ENCODE measurements around the gene HBS1L.

Gene HBS1L

DNA sequence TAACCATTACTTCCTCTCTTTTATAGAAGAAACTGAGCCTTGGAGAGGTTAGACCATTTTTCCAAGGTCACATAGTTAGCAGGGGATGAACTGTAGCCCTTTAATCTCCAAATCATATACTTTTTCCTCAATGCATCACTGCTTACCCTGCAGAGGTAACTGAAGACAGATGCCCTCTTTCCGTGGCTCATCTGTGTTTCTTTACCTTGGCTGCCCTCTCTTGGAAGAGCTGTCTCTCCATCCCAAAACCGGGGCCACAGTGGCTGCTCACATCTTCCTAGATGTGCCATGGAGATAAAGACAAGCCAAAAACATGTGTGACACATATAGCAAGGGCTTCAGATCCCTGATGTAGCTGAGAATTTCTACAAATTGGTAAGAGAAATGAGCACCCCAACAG is 104.1 kb downstream of the HBS1L start:
- H3K79me2 ChIP-seq (ENCODE audit: insufficient read depth, low read depth): no peaks in the 10 kb centered on the region
- H3K27me3 ChIP-seq (ENCODE audit: insufficient read depth, low read depth): no peaks in the 10 kb centered on the region
- H3K27ac ChIP-seq: no peak overlapping the region
- no peaks in the 10 kb centered on the region for H4K20me1 ChIP-seq (ENCODE audit: insufficient read depth)
- no peaks in the 10 kb centered on the region for H3K4me1 ChIP-seq (ENCODE audit: low read depth, poor library complexity, severe bottlenecking)
- H2AFZ ChIP-seq (ENCODE audit: low read depth): no peak overlapping the region
- H3K9ac ChIP-seq: no peak overlapping the region
- no peak overlapping the region for H3K4me2 ChIP-seq
- H3K4me3 ChIP-seq (IDR thresholded peaks at IDR 0.05; ENCODE audit: insufficient read depth, low read depth, low read length): no peak overlapping the region
- TF ChIP-seq, protein P1, sequence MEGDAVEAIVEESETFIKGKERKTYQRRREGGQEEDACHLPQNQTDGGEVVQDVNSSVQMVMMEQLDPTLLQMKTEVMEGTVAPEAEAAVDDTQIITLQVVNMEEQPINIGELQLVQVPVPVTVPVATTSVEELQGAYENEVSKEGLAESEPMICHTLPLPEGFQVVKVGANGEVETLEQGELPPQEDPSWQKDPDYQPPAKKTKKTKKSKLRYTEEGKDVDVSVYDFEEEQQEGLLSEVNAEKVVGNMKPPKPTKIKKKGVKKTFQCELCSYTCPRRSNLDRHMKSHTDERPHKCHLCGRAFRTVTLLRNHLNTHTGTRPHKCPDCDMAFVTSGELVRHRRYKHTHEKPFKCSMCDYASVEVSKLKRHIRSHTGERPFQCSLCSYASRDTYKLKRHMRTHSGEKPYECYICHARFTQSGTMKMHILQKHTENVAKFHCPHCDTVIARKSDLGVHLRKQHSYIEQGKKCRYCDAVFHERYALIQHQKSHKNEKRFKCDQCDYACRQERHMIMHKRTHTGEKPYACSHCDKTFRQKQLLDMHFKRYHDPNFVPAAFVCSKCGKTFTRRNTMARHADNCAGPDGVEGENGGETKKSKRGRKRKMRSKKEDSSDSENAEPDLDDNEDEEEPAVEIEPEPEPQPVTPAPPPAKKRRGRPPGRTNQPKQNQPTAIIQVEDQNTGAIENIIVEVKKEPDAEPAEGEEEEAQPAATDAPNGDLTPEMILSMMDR (conservative IDR thresholded peaks at IDR 0.05; ENCODE audit: low read depth, low read length): no peak
- no peaks in the 10 kb centered on the region for H3K36me3 ChIP-seq (ENCODE audit: insufficient read depth)

GRCh38 chr6:134949927-134950326 is 104.7 kb downstream of the HBS1L start, which contains the start of gene ALDH8A1:
TSS of gene ALDH8A1 (minus strand) at chr6:134950101. CDS start at chr6:134950053, 48 bp downstream.
- H3K36me3 ChIP-seq (ENCODE audit: insufficient read depth): no peaks in the 10 kb centered on the region
- no peaks in the 10 kb centered on the region for H3K79me2 ChIP-seq (ENCODE audit: insufficient read depth, low read depth)
- TF ChIP-seq, protein P1 (conservative IDR thresholded peaks at IDR 0.05; ENCODE audit: low read depth, low read length): no peak
- no peak within 1 kb of the TSS for H3K4me3 ChIP-seq (IDR thresholded peaks at IDR 0.05; ENCODE audit: insufficient read depth, low read depth, low read length)
- no peak within 1 kb of the TSS for H3K27ac ChIP-seq
- H3K4me1 ChIP-seq (ENCODE audit: low read depth, poor library complexity, severe bottlenecking): no peaks in the 10 kb centered on the region
- no peaks in the 10 kb centered on the region for H3K27me3 ChIP-seq (ENCODE audit: insufficient read depth, low read depth)
- H3K9ac ChIP-seq: no peak within 1 kb of the TSS
- H4K20me1 ChIP-seq (ENCODE audit: insufficient read depth): no peaks in the 10 kb centered on the region
- H3K4me2 ChIP-seq: no peak within 1 kb of the TSS
- no peak within 1 kb of the TSS for H2AFZ ChIP-seq (ENCODE audit: low read depth)

DNA sequence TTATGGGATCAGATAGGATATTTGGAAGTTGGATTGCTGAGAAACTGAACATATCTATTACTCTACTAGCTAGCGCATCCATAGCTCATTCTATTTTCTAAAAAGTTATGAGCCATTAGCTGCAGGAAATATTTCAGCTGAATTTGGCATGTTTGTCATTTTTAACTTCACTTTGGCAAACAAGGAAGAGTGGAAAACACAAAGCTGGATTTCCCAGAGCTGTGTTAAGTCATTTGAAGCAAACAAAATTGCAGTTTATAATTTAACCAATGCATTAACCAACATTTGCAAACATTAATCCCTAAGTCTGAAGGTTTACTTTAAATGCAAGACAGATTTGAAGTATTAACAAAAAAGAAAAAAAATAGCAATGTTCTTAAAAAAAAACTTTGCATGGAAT is 105.9 kb downstream of the HBS1L start:
- H3K4me2 ChIP-seq: no peak overlapping the region
- no peak overlapping the region for H3K9ac ChIP-seq
- no peaks in the 10 kb centered on the region for H3K4me1 ChIP-seq (ENCODE audit: low read depth, poor library complexity, severe bottlenecking)
- no peaks in the 10 kb centered on the region for H3K27me3 ChIP-seq (ENCODE audit: insufficient read depth, low read depth)
- H3K27ac ChIP-seq: no peak overlapping the region
- H3K79me2 ChIP-seq (ENCODE audit: insufficient read depth, low read depth): no peaks in the 10 kb centered on the region
- H2AFZ ChIP-seq (ENCODE audit: low read depth): no peak overlapping the region
- no peak overlapping the region for H3K4me3 ChIP-seq (IDR thresholded peaks at IDR 0.05; ENCODE audit: insufficient read depth, low read depth, low read length)
- no peaks in the 10 kb centered on the region for H3K36me3 ChIP-seq (ENCODE audit: insufficient read depth)
- TF ChIP-seq, protein P1 (conservative IDR thresholded peaks at IDR 0.05; ENCODE audit: low read depth, low read length): no peak
- no peaks in the 10 kb centered on the region for H4K20me1 ChIP-seq (ENCODE audit: insufficient read depth)

- no peak overlapping the region for H3K9ac ChIP-seq
- no peaks in the 10 kb centered on the region for H3K4me1 ChIP-seq (ENCODE audit: low read depth, poor library complexity, severe bottlenecking)
- no peak overlapping the region for H3K4me3 ChIP-seq (IDR thresholded peaks at IDR 0.05; ENCODE audit: insufficient read depth, low read depth, low read length)
- H3K27me3 ChIP-seq (ENCODE audit: insufficient read depth, low read depth): no peaks in the 10 kb centered on the region
- TF ChIP-seq, protein P1 (conservative IDR thresholded peaks at IDR 0.05; ENCODE audit: low read depth, low read length): no peak
- H3K36me3 ChIP-seq (ENCODE audit: insufficient read depth): no peaks in the 10 kb centered on the region
- H4K20me1 ChIP-seq (ENCODE audit: insufficient read depth): no peaks in the 10 kb centered on the region
- H3K27ac ChIP-seq: no peak overlapping the region
- H2AFZ ChIP-seq (ENCODE audit: low read depth): no peak overlapping the region
- no peak overlapping the region for H3K4me2 ChIP-seq
- no peaks in the 10 kb centered on the region for H3K79me2 ChIP-seq (ENCODE audit: insufficient read depth, low read depth)
These were observed 106.5 kb downstream of the HBS1L start for GRCh38 chr6:134948142-134948541.
